Neural progenitor cell (in vitro differentiated cells): ENCODE data around the gene EFCAB6. TPM values are rescaled to one million over a fixed set of nuclear protein-coding genes. Genes with fewer than 3 reads are reported as not detected.

Experiments used
- DNase-seq: peaks from one replicate; pipeline ENCODE4 v3.0.0-alpha.2; 2016; ENCODE audit warnings: low spot score
- H2AFZ ChIP-seq: fragments of 200-600 bp; sonication (generic); replicated peaks from 2 replicates; pipeline ENCODE4 v1.6.1; 2016; ENCODE audit warnings: antibody characterized with exemption
- H3F3A ChIP-seq: fragments of 200-600 bp; sonication (generic); 2 replicates; pipeline ENCODE4 v1.6.1; 2016; ENCODE audit warnings: antibody characterized with exemption, low read depth
- H3K27ac ChIP-seq: fragments of 200-600 bp; sonication (generic); 2 replicates; pipeline ENCODE4 v1.5.1; 2016; ENCODE audit warnings: mild to moderate bottlenecking
- H3K27me3 ChIP-seq: fragments of 200-600 bp; sonication (generic); 2 replicates; pipeline ENCODE4 v1.6.1; 2016; ENCODE audit warnings: mild to moderate bottlenecking, moderate library complexity
- H3K36me3 ChIP-seq: fragments of 200-600 bp; sonication (generic); 2 replicates; pipeline ENCODE4 v1.5.1; 2016
- H3K4me1 ChIP-seq: fragments of 200-600 bp; sonication (generic); 2 replicates; pipeline ENCODE4 v1.6.1; 2016; ENCODE audit warnings: mixed run types
- H3K4me2 ChIP-seq: fragments of 200-600 bp; sonication (generic); 2 replicates; pipeline ENCODE4 v1.6.1; 2016
- H3K4me3 ChIP-seq: fragments of 200-600 bp; sonication (generic); 2 replicates; pipeline ENCODE4 v1.5.1; 2016
- H3K79me2 ChIP-seq: fragments of 200-600 bp; sonication (generic); 2 replicates; pipeline ENCODE4 v1.6.1; 2016; ENCODE audit warnings: low read depth
- H3K9ac ChIP-seq: fragments of 200-600 bp; sonication (generic); 2 replicates; pipeline ENCODE4 v1.6.1; 2016
- H3K9me3 ChIP-seq: fragments of 200-600 bp; sonication (generic); 2 replicates; pipeline ENCODE4 v1.5.1; 2016; ENCODE audit warnings: low read depth
- H4K20me1 ChIP-seq: fragments of 200-600 bp; sonication (generic); 2 replicates; pipeline ENCODE4 v1.6.1; 2016; ENCODE audit warnings: low read depth
- H3K27ac Mint-ChIP-seq: 3 replicates; pipeline ENCODE4 v1.8.0; 2021; ENCODE audit warnings: mixed read lengths
- H3K27me3 Mint-ChIP-seq: 2 replicates; pipeline ENCODE4 v1.8.0; 2022; ENCODE audit warnings: low read depth, mild to moderate bottlenecking, inconsistent platforms, moderate library complexity, mixed read lengths; ENCODE audit not compliant: insufficient read depth
- H3K36me3 Mint-ChIP-seq: 3 replicates; pipeline ENCODE4 v1.8.0; 2021; ENCODE audit warnings: mixed read lengths
- H3K4me1 Mint-ChIP-seq: 3 replicates; pipeline ENCODE4 v1.8.0; 2021; ENCODE audit warnings: mixed read lengths
- H3K4me3 Mint-ChIP-seq: 3 replicates; pipeline ENCODE4 v1.8.0; 2021; ENCODE audit warnings: mild to moderate bottlenecking, moderate library complexity, mixed read lengths
- H3K9me3 Mint-ChIP-seq: 3 replicates; pipeline ENCODE4 v1.8.0; 2020; ENCODE audit warnings: mixed read lengths
- CTCF ChIP-seq: fragments of 200-600 bp; sonication (generic); IDR thresholded peaks from 2 replicates; pipeline ENCODE4 v1.5.1; 2017; ENCODE audit warnings: antibody characterized with exemption, mild to moderate bottlenecking
- EZH2 ChIP-seq: fragments of 200-600 bp; sonication (generic); IDR thresholded peaks from 2 replicates; pipeline ENCODE4 v1.6.1; 2017; ENCODE audit warnings: antibody characterized with exemption, mild to moderate bottlenecking, moderate library complexity
- EZH2phosphoT487 ChIP-seq: fragments of 200-600 bp; sonication (generic); IDR thresholded peaks from 2 replicates; pipeline ENCODE4 v1.6.1; 2017; ENCODE audit warnings: antibody characterized with exemption
- total RNA-seq: library from RNA; depleted of rRNA; stranded (reverse); fragments of >200 nt; gene quantifications from 2 replicates; pipeline ENCODE4 v1.2.3, GENCODE V29; 2015; ENCODE audit warnings: low replicate concordance

EFCAB6 gene
- total RNA-seq, 1 donor from 2014 or later, result 4.9 TPM

GRCh38 chr22:43526117-43526655, 285.9 kb downstream of the EFCAB6 start:
- peaks cover 7% of the 10 kb centered on the region for H3K27me3 Mint-ChIP-seq
- Histone ChIP-seq H3K9me3 (no peaks in the 10 kb centered on the region), H3K4me1 (no peaks in the 10 kb centered on the region), H3K9ac (no peak overlapping the region), H4K20me1 (no peaks in the 10 kb centered on the region), H3K36me3 (no peaks in the 10 kb centered on the region), H3K4me3 (no peak overlapping the region), H3K27me3 (no peaks in the 10 kb centered on the region), H3K27ac (no peak overlapping the region), H3K79me2 (no peaks in the 10 kb centered on the region), H3K4me2 (no peak overlapping the region), H2AFZ (no peak overlapping the region), H3F3A (no peaks in the 10 kb centered on the region)
- no peak overlapping the region for H3K27ac Mint-ChIP-seq
- no peaks in the 10 kb centered on the region for H3K4me1 Mint-ChIP-seq
- TF ChIP-seq EZH2, result no peak
- TF ChIP-seq CTCF, result no peak
- no peak for TF ChIP-seq EZH2phosphoT487
- no peak for DNase-seq
- no peaks in the 10 kb centered on the region for H3K9me3 Mint-ChIP-seq
- no peaks in the 10 kb centered on the region for H3K36me3 Mint-ChIP-seq
- H3K4me3 Mint-ChIP-seq, result no peak overlapping the region

- TF ChIP-seq EZH2 (no peak), EZH2phosphoT487 (no peak), CTCF (no peak)
- Mint-ChIP-seq H3K36me3 (no peaks in the 10 kb centered on the region), H3K27me3 (peaks cover 10% of the 10 kb centered on the region), H3K4me3 (no peak overlapping the region), H3K4me1 (peaks cover 5% of the 10 kb centered on the region), H3K27ac (no peak overlapping the region), H3K9me3 (no peaks in the 10 kb centered on the region)
- Histone ChIP-seq H3K9me3 (no peaks in the 10 kb centered on the region), H3K9ac (no peak overlapping the region), H3K4me3 (no peak overlapping the region), H3K27me3 (no peaks in the 10 kb centered on the region), H3K79me2 (no peaks in the 10 kb centered on the region), H3K36me3 (no peaks in the 10 kb centered on the region), H4K20me1 (no peaks in the 10 kb centered on the region), H2AFZ (no peak overlapping the region), H3F3A (no peaks in the 10 kb centered on the region), H3K4me1 (no peaks in the 10 kb centered on the region), H3K4me2 (no peak overlapping the region), H3K27ac (no peak overlapping the region)
- no peak for DNase-seq
These were observed 290.4 kb downstream of the EFCAB6 start for GRCh38 chr22:43521716-43522115.

- no peak for TF ChIP-seq CTCF
- TF ChIP-seq EZH2phosphoT487, result no peak
- no peak for TF ChIP-seq EZH2
- no peak for DNase-seq
- H3K9ac ChIP-seq, result no peak overlapping the region
- no peaks in the 10 kb centered on the region for H4K20me1 ChIP-seq
- Mint-ChIP-seq H3K27me3 (peaks cover 10% of the 10 kb centered on the region), H3K36me3 (no peaks in the 10 kb centered on the region), H3K27ac (no peak overlapping the region), H3K4me1 (peaks cover 5% of the 10 kb centered on the region), H3K4me3 (no peak overlapping the region), H3K9me3 (no peaks in the 10 kb centered on the region)
- H3F3A ChIP-seq, result no peaks in the 10 kb centered on the region
- no peaks in the 10 kb centered on the region for H3K27me3 ChIP-seq
- no peak overlapping the region for H3K4me3 ChIP-seq
- no peak overlapping the region for H3K4me2 ChIP-seq
- H2AFZ ChIP-seq, result no peak overlapping the region
- no peaks in the 10 kb centered on the region for H3K79me2 ChIP-seq
- no peak overlapping the region for H3K27ac ChIP-seq
- no peaks in the 10 kb centered on the region for H3K9me3 ChIP-seq
- H3K4me1 ChIP-seq, result no peaks in the 10 kb centered on the region
- H3K36me3 ChIP-seq, result no peaks in the 10 kb centered on the region
These were observed 291.5 kb downstream of the EFCAB6 start for GRCh38 chr22:43520632-43521039.
